GM18499 (cell line): Measurements from ENCODE around the gene CCNY.
A peak's percentile ranks its signal among the peaks of the same experiment; 100 is the strongest.

Experiments
- ATAC-seq: cut with Tn5 transposase; IDR thresholded peaks from one replicate; pipeline ENCODE4 v1.9.1; 2021; ENCODE audit warnings: moderate number of reproducible peaks; ENCODE audit not compliant: insufficient read depth, unreplicated experiment

CCNY gene

GRCh38 chr10:35465673-35466072 is 129.4 kb downstream of the CCNY start:
- no peak for ATAC-seq

DNA sequence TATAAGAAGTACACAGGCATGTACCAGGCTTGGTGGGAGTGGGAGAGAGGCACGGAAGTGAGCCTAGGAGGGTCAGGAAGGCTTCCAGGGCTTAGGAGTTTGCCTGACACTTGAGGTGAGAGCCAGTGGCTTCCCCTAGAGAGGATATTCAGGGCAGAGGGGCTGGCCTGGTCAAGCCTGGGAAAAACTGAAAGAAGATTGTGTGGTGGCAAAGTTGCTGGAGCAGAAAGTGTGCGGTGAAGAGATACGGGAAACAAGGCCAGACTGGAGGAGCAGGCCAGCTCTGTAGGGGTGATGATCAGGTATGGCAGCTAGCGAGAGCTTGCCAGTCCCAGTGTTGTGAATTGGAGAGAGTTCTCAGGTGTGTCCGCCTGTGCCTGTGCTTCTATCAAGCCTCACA is 129.9 kb downstream of the CCNY start:
- no peak for ATAC-seq

DNA sequence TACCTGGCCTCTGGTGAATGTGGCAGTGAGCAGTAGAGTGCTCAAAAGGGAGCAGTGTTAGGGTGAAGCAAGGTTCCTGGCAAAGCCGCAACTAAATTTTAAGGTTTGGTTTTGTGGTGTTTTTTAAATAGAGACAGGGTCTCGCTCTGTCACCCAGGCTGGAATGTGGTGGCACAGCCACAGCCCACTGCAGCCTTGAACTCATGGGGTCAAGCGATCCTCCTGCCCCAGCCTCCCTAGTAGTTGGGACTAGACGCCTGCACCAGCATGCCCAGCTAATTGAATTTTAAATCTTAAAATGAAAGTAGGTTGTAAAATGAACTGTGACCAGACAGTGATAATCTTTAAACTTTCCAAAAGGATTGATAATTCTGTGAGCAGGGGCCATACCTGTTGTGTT is 130.4 kb downstream of the CCNY start:
- no peak for ATAC-seq

DNA sequence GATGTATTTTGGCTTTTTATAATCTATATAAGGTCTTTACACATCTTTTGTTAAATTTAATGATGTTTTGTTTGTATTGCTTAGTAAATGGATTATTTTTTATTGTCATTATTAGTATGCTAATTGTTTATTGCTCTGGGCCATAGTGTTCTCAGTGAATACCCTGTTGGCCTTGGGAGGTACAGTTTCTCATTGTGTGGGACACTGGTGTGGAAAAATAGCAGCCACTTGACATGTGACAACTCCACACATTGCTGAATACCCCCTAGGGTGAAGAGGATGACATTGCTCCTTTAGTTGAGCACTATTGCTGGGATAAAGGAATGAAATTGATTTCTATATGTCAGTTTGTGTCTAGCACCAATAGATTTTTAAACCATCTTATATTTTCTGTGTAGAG is 130.9 kb downstream of the CCNY start:
- no peak for ATAC-seq

- ATAC-seq: no peak
These were observed 134.1 kb downstream of the CCNY start for GRCh38 chr10:35470248-35470924.

- ATAC-seq: no peak
These were observed 134.6 kb downstream of the CCNY start for GRCh38 chr10:35470925-35471315.

DNA sequence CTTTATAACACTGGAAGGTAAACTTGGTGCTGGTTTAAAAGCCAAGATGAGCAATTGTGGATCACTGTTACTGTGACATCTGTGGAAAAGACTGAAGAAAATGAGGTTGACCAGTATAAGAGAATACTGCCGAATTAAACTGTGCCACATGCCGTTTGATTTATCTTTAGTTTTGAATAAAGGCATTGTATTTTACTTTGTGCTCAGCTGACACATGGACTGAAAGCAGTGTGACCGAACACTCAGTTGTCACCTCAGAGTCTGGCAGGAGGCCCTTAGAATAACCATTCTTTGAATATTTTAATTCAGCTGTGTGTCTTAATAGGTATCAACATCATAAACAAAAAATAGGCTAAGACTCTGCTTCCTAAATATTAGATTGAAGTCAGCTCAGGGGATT is 135.1 kb downstream of the CCNY start:
- no peak for ATAC-seq

DNA sequence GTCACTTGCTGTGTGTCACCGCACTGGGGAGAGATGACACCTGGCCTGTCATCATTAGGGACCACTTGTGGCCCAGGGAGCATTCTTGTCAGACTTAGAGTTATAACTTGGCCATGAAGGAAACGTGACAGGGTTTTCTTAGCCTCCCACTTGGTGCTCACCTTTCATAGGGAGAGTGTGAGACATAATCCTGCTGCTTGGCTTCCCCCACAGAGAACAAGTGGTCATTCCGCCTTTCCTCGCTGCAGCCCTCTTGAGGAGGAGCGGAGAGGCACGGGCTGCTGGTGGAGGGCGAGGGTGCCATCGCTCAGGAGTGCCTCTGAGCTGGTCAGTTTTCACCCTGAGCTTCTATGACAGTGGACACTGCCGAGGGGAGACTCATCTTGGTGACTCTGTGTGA is 143.8 kb downstream of the CCNY start:
- no peak for ATAC-seq

GRCh38 chr10:35481413-35481812 is 145.1 kb downstream of the CCNY start:
- no peak for ATAC-seq

- ATAC-seq: no peak
These were observed 150.1 kb downstream of the CCNY start for GRCh38 chr10:35486297-35486990.

DNA sequence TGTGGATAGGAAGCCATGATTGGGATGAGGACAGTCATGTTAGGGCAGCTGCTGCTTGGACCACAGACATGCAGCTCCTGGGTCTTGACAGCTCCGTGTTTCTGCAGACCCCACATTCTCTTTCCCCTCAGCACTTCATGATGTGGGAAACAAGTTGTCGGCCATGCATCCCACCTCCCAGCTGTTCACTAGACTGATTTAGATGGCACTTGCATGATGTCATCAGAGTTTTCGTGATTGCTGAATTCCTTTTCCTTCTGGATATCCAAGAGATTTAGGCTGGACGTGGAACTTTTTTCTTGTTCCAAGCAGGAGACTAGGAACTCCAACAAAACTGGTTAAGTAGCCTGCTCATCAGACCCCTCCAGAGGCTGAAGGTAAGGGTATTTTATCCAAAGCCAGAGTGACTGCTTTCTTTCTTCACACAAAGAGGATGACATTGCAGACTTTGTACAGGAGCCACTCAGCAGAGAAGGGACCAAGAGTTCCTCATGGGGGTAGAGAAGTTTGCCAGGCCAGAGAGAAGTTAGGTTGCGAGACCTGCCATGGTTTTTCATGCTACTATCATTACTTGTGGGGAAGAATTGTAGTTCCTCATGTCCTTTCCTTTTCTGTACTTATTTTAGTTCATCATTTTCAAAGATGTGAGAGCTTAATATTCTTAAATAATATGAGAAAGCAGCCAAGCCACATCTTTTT is 151.2 kb downstream of the CCNY start:
- ATAC-seq: no peak

- no peak for ATAC-seq
These were observed 151.9 kb downstream of the CCNY start for GRCh38 chr10:35488228-35488627.

GRCh38 chr10:35492386-35493195 is 156.3 kb downstream of the CCNY start:
- ATAC-seq: no peak

DNA sequence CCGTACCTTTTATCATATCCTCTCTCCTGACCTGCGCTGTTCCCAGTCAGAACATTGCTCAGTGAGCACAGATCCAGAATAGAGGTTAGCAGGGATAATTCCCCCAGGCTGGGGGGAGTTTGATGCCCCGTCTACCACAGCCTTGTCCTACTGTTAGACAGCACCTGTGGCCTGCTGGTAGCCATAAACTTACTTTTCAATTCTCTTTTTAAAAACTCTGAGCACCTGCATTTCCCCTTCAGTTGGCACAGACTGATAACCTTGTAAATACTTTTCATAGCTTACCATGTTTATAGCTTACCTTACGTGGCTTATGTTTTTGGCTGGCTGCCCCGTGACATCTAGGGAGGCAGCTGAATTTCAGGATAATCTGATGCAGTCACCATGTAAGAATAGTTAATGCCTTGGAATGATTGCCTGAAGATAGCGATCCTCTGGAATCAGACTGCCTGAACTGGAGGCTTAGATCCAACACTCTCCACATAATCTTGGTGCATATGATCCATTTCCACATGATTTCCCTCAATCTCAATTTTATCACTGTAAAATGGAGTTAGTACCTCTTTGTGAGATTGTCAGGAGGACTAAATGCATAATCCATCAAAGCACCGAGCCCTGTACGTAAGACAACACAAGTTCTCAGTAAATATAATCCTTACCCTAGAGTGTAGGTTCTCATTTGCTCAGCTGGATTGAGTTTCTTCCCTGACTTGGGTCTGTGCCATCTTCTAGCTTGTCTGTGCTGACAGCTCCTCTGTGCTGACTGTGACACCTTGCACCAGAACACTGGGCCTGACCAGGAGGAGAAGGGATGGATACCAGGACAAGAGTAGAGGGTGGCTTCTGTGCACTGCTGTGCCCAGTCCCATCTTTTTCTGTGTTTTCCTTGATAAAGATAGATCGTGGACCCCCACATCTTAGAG is 157.1 kb downstream of the CCNY start:
- no peak for ATAC-seq

DNA sequence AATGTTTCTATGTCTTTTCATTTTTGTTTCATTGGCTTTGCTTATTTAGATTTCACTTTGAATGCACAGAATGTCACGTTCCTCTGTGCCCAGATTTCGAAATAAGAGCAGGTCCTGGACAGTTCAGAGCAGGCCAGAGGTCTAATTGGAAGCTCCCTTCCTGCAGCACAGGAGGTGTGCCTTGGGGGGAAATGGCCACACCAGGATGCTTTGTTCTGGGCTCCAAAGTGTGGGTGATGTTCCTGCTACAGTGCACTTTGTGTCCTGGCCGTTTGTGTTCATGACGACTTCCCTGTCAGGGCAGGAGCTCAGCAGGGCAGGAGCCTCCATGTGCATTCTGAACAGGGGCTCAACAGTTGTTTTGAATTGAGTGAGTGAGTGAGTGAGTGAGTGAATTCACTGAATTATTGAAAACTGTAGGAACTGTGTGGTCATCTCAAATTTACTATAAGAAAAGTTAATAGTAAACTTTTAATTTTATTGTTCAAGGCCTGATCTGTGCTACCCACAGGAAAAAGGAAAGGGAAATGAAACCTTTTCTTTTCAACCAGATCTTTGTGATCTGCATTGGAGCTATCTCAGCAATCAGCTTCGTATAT is 159.3 kb downstream of the CCNY start:
- ATAC-seq: no peak

DNA sequence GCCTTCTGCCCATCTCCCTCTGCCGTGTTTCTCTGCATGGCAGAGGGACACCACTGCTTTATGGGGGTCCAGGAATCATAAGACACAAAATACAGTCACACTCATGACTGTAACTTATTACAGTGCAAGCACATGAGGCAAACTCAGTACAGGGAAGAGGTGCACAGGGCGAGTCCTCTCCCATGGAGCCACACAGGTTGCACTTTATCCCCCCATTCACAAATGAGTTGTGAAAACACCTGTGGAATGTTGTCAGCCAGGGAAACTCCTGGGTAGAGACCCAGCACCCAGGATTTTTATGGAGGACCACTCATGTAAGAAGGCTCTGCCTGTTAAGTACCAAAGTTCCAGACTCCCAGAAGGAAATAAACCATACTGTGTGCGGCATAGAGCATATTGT is 161.6 kb downstream of the CCNY start:
- ATAC-seq: no peak

DNA sequence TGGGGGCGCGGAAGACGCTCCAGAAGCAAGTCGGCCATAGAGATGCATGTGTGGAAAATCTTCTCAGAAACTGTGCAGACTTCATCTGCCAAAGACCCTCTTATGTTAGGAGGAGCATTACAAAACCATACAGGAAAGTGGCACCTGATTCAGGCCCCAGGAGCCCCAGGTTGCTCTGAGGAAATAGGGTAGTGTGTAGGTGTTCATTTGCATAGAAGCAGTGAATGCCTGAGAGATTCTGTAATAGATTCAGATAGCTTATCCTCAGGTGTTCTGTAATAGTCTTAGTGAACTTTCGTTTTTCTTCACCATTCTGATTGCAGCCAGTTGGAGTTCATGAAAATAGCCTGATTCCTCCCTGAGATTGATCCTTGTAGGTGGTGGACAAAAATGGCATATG is 162.4 kb downstream of the CCNY start:
- peak; percentile 80 for ATAC-seq

DNA sequence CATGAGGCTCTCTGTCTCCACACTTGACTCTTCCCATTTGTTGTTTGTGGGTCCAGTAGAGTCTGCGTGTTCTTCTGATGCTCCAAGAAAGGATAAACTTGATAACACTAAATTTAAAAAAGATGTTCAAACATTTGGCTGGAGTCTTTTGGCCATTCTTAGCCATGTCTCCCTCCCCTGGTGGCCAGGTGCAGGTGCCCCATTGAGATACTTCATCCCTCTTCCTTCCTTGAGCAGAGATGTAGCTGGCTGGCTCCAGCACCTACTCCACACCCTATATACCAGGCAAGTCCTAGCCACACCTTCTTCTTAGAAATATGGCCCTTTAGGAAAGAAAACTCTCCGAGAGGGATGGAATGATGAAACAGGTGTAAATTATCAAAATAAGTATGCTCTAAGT is 165.6 kb downstream of the CCNY start:
- ATAC-seq: no peak

DNA sequence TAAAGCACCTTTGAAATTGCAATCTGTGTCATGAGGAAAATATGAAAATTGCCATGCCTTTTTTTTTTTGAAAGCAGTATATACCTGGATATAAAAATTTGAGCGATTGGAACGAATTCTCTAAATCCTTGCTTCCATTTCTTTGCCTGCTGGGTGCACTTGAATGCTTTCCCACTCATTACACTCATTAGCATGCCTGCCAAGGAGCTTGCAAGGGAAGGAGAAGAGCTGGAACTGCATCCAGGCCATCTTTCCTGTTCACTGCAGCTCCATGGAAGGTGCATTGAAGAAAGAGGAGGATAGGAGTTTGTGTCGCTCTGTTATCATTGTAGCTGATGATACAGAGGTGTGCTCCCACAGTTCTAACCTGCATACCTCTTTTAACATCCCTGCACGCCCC is 166.4 kb downstream of the CCNY start:
- ATAC-seq: no peak
